Panc1 (cell line): ENCODE results near the gene CCNA2. TPM values are rescaled to one million over a fixed set of nuclear protein-coding genes. Genes with fewer than 3 reads are reported as not detected.

Experiments used
- ATAC-seq: fragments of 200-7000 bp; cut with Tn5 transposase; 2 replicates; pipeline ENCODE4 v1.9.1; 2020; ENCODE audit warnings: mild to moderate bottlenecking, moderate library complexity
- BruUV-seq: library from RNA; stranded (reverse); fragments of 400-500 nt; replicated peaks from 2 replicates; lab custom pipeline; 2021; lab: Mats Ljungman, UMichigan
- CTCF ChIA-PET: fragments of 300-600 bp; sonication (Branson Sonifier 250); formaldehyde crosslinking; loops from one replicate; lab custom pipeline; 2022; ENCODE audit warnings: antibody characterized with exemption; lab: Charles Lee
- POLR2A ChIA-PET: fragments of 300-600 bp; sonication (Branson Sonifier 250); formaldehyde crosslinking; loops from one replicate; lab custom pipeline; 2022; ENCODE audit warnings: antibody characterized with exemption; lab: Charles Lee
- DNase-seq: peaks from one replicate; pipeline ENCODE4 v3.0.0-alpha.2; 2010; ENCODE audit warnings: low read depth, low spot score
- H3K27ac ChIP-seq: 2 replicates; pipeline ENCODE4 v1.5.1; 2011; ENCODE audit warnings: mild to moderate bottlenecking, low read length, inconsistent platforms
- H3K27me3 ChIP-seq: fragments of 200-500 bp; sonication (Bioruptor generic); 2 replicates; pipeline ENCODE4 v1.6.0; 2014; ENCODE audit warnings: low read length, inconsistent platforms; ENCODE audit not compliant: control insufficient read depth, insufficient read depth
- H3K36me3 ChIP-seq: fragments of 200-500 bp; sonication (Bioruptor generic); 2 replicates; pipeline ENCODE4 v1.5.1; 2014; ENCODE audit warnings: inconsistent platforms, mild to moderate bottlenecking, low read length, moderate library complexity; ENCODE audit not compliant: control insufficient read depth, insufficient read depth
- H3K4me1 ChIP-seq: 2 replicates; pipeline ENCODE4 v1.5.1; 2011; ENCODE audit warnings: inconsistent platforms, mild to moderate bottlenecking, low read length, moderate library complexity; ENCODE audit not compliant: control insufficient read depth, insufficient read depth
- H3K4me3 ChIP-seq, 2 experiments: 2 replicates each; pipeline ENCODE4 v1.5.1; 2011 to 2012; ENCODE audit warnings: low read depth in 2 of 2, low read length in 2 of 2, mild to moderate bottlenecking in 2 of 2, inconsistent platforms in 1 of 2, moderate library complexity in 1 of 2
- H3K9me3 ChIP-seq: fragments of 200-500 bp; sonication (Bioruptor generic); 2 replicates; pipeline ENCODE4 v1.5.1; 2014; ENCODE audit warnings: low read depth, mild to moderate bottlenecking, inconsistent platforms, low read length, moderate library complexity; ENCODE audit not compliant: control insufficient read depth, insufficient read depth
- CTCF ChIP-seq: fragments of 450-650 bp; IDR thresholded peaks from 2 replicates; pipeline ENCODE4 v1.5.1; 2017; ENCODE audit warnings: mild to moderate bottlenecking
- POLR2AphosphoS5 ChIP-seq: IDR thresholded peaks from 2 replicates; pipeline ENCODE4 v1.6.1; 2012; ENCODE audit warnings: mild to moderate bottlenecking, low read depth, low read length, moderate library complexity
- REST ChIP-seq, 2 experiments: IDR thresholded peaks; 2 replicates each; pipeline ENCODE4 v1.6.1; 2011 to 2012; ENCODE audit warnings: low read depth in 2 of 2, control low read depth in 1 of 2, low read length in 1 of 2, mild to moderate bottlenecking in 1 of 2, moderate library complexity in 1 of 2; ENCODE audit not compliant: insufficient read depth in 1 of 2
- SIN3A ChIP-seq: IDR thresholded peaks from 2 replicates; pipeline ENCODE4 v1.6.1; 2012; ENCODE audit warnings: low read depth, mild to moderate bottlenecking, low read length, moderate library complexity, borderline replicate concordance; ENCODE audit not compliant: insufficient read depth
- TCF7L2 ChIP-seq: IDR thresholded peaks from 2 replicates; pipeline ENCODE4 v1.6.1; 2011; ENCODE audit warnings: mild to moderate bottlenecking, low read depth, low read length, inconsistent platforms
- in situ Hi-C: cut with HindIII; loops from 2 replicates; pipeline ENCODE4 v1.10.0; 2016; ENCODE audit warnings: low sequenced_read_pairs, low pct_unique_long_range_greater_than_20kb
- intact Hi-C: fragments of 100-400 bp; cut with micrococcal nuclease; formaldehyde crosslinking; loops from one replicate; pipeline ENCODE4 v1.10.0; 2022; ENCODE audit not compliant: unreplicated experiment
- total RNA-seq: library from RNA; stranded (reverse); gene quantifications from one replicate; pipeline ENCODE4 v1.2.1, GENCODE V29; 2021; ENCODE audit not compliant: unreplicated experiment

CCNA2 gene
- total RNA-seq, 1 experiment from 2014 or later, result 31.8 TPM

- CTCF ChIA-PET, result no interaction called here
- DNase-seq, result no peak
These were observed 30.7 kb downstream of the CCNA2 start for GRCh38 chr4:121792966-121793365.

GRCh38 chr4:121791481-121791880, 32.2 kb downstream of the CCNA2 start:
- Histone ChIP-seq H3K4me1 (no peaks in the 10 kb centered on the region), H3K27me3 (peaks cover 5% of the 10 kb centered on the region), H3K36me3 (no peaks in the 10 kb centered on the region), H3K27ac (no peak overlapping the region), H3K9me3 (no peaks in the 10 kb centered on the region), H3K4me3 (no peak overlapping the region)
- intact Hi-C loops (no loop called here), in situ Hi-C loops (no loop called here)
- ChIA-PET POLR2A (no interaction called here), CTCF (no interaction called here)
- TF ChIP-seq TCF7L2 (no peak), POLR2AphosphoS5 (no peak), SIN3A (no peak), CTCF (no peak), REST (IDR thresholded peaks at IDR 0.05; ENCODE audit: insufficient read depth in 1 of 2, low read depth in 2 of 2, low read length in 1 of 2) (no peak)
- no TSS peak for BruUV-seq
- no peak for ATAC-seq
- DNase-seq, result no peak

More at GRCh38 chr4:121792966-121793365, 30.7 kb downstream of the CCNA2 start:
- H3K4me3 ChIP-seq, result no peak overlapping the region
- BruUV-seq, result no TSS peak
- H3K27me3 ChIP-seq, result peaks cover 5% of the 10 kb centered on the region
- no peaks in the 10 kb centered on the region for H3K36me3 ChIP-seq
- POLR2A ChIA-PET, result no interaction called here
- intact Hi-C loops, result no loop called here
- in situ Hi-C loops, result no loop called here
- TF ChIP-seq SIN3A (no peak), CTCF (no peak), POLR2AphosphoS5 (no peak), REST (IDR thresholded peaks at IDR 0.05; ENCODE audit: insufficient read depth in 1 of 2, low read depth in 2 of 2, low read length in 1 of 2) (no peak), TCF7L2 (no peak)
- H3K4me1 ChIP-seq, result no peaks in the 10 kb centered on the region
- no peak overlapping the region for H3K27ac ChIP-seq
- no peak for ATAC-seq
- no peaks in the 10 kb centered on the region for H3K9me3 ChIP-seq
